Measurements from ENCODE around the gene APBB1IP.

DNA sequence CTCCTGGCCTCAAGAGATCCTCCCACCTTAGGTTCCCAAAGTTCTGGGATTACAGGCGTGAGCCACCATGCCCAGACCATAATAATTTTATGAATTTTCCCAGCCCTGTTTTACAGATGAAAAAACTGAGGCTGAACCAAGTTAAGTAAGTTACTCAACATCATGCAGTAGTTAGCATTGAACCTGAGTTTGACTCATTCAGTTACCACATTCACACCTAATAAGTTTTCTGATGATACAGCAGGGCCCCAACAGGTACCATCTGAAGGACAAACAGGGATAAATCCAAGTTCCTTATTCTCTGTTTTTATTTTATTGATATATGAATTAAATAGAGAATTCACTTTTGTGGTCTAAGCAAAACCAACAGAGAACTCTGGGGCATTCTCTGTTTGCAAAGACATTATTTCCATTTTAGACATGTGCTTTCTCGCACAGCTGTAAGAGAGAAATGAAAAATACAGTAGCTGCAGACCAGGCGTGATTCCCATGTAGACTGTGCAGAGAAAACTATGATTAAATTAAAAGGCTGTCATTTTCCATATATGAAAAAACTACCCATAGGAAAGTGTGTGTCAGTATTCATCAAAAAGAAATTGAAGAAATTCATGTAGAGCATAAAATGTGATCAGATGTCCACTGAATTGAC is 26.6 kb downstream of the APBB1IP start:
- TF ChIP-seq ARNT (IDR thresholded peaks at IDR 0.05), result no peak
- no peak for TF ChIP-seq ELF4 (IDR thresholded peaks at IDR 0.05)
- TF ChIP-seq BHLHE40 (IDR thresholded peaks at IDR 0.05; ENCODE audit: borderline replicate concordance), result no peak
- no peak for TF ChIP-seq SP1 (IDR thresholded peaks at IDR 0.05)
- TF ChIP-seq FOXK2 (IDR thresholded peaks at IDR 0.05), result no peak
- no peak for TF ChIP-seq SUZ12 (IDR thresholded peaks at IDR 0.05)
- TF ChIP-seq CTBP1 (IDR thresholded peaks at IDR 0.05; ENCODE audit: borderline replicate concordance), result no peak
- no peak for TF ChIP-seq FOXM1 (IDR thresholded peaks at IDR 0.05; ENCODE audit: borderline replicate concordance)
- TF ChIP-seq, protein P1, sequence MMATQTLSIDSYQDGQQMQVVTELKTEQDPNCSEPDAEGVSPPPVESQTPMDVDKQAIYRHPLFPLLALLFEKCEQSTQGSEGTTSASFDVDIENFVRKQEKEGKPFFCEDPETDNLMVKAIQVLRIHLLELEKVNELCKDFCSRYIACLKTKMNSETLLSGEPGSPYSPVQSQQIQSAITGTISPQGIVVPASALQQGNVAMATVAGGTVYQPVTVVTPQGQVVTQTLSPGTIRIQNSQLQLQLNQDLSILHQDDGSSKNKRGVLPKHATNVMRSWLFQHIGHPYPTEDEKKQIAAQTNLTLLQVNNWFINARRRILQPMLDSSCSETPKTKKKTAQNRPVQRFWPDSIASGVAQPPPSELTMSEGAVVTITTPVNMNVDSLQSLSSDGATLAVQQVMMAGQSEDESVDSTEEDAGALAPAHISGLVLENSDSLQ (IDR thresholded peaks at IDR 0.05), result no peak
- no peak for TF ChIP-seq ZNF384 (IDR thresholded peaks at IDR 0.05)
